Fibroblast of the aortic adventitia (primary cell): ENCODE measurements around the gene NFATC4. TPM values are rescaled to one million over a fixed set of nuclear protein-coding genes. Genes with fewer than 3 reads are reported as not detected.
A peak's percentile ranks its signal among the peaks of the same experiment; 100 is the strongest.
"Not testable (repeated sequence)": the region's sequence is repeated elsewhere in the genome, so short reads cannot be mapped to it uniquely, and the experiment has no call there.

ENCODE experiments used
- DNase-seq: peaks from one replicate; pipeline ENCODE4 v3.0.0-alpha.2; 2010; ENCODE audit warnings: low read depth
- H3K4me3 ChIP-seq: 2 replicates; pipeline ENCODE4 v1.5.1; 2011; ENCODE audit warnings: low read depth, mild to moderate bottlenecking, control low read depth, low read length, moderate library complexity
- total RNA-seq: library from RNA; depleted of rRNA; stranded (reverse); fragments of >200 nt; gene quantifications from 2 replicates; pipeline ENCODE4 v1.2.3, GENCODE V29; 2012; ENCODE audit warnings: low replicate concordance
- TF ChIP-seq, protein P1 (sequence below): IDR thresholded peaks from 2 replicates; pipeline ENCODE4 v1.5.1; 2011; ENCODE audit warnings: mild to moderate bottlenecking, low read length, control low read depth, inconsistent platforms; ENCODE audit not compliant: insufficient read depth

Gene NFATC4
- total RNA-seq, 1 donor: 77.9 TPM

DNA sequence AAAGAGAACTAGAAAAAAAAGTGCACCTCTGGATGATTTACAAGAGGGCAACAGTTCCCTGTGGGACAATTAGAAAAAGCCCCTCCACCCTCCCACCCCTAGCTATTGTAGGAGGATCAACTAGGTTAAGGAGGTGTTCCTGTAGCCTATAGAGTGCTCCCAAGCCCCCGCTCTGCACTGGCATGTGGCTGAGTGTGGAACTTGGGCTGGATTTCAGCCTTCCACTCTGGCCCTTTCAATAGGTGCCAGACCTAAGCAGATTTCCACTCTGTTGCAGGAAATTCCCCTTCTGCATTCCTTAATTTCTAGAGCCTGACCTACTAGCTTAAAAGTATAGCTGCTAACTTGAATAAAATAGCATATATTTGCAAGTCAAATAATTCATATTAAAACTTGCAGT, 2.8 kb downstream of the NFATC4 start:
- TF ChIP-seq, protein P1, sequence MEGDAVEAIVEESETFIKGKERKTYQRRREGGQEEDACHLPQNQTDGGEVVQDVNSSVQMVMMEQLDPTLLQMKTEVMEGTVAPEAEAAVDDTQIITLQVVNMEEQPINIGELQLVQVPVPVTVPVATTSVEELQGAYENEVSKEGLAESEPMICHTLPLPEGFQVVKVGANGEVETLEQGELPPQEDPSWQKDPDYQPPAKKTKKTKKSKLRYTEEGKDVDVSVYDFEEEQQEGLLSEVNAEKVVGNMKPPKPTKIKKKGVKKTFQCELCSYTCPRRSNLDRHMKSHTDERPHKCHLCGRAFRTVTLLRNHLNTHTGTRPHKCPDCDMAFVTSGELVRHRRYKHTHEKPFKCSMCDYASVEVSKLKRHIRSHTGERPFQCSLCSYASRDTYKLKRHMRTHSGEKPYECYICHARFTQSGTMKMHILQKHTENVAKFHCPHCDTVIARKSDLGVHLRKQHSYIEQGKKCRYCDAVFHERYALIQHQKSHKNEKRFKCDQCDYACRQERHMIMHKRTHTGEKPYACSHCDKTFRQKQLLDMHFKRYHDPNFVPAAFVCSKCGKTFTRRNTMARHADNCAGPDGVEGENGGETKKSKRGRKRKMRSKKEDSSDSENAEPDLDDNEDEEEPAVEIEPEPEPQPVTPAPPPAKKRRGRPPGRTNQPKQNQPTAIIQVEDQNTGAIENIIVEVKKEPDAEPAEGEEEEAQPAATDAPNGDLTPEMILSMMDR: no peak
- peak overlapping the region; percentile 44 for H3K4me3 ChIP-seq
- DNase-seq: peak; percentile 40

DNA sequence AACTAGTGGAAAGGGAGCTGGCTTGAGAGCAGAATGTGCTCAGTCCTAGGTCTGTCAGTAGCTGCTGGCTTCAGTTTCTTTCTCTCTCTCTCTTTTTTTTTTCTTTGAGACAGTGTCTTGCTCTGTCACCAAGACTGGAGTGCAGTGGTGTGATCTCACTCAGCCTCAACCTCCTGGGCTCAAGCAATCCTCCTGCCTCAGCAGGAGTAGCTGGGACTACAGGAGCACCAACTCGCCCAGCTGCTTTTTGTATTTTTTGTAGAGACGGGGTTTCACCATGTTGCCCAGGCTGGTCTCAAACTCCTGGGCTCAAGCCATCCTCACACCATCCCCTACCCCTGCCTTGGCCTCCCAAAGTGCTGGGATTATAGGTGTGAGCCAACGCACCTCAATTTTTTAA, 3.6 kb downstream of the NFATC4 start:
- H3K4me3 ChIP-seq: peak overlapping the region; percentile 33
- DNase-seq: not testable (repeated sequence)

DNA sequence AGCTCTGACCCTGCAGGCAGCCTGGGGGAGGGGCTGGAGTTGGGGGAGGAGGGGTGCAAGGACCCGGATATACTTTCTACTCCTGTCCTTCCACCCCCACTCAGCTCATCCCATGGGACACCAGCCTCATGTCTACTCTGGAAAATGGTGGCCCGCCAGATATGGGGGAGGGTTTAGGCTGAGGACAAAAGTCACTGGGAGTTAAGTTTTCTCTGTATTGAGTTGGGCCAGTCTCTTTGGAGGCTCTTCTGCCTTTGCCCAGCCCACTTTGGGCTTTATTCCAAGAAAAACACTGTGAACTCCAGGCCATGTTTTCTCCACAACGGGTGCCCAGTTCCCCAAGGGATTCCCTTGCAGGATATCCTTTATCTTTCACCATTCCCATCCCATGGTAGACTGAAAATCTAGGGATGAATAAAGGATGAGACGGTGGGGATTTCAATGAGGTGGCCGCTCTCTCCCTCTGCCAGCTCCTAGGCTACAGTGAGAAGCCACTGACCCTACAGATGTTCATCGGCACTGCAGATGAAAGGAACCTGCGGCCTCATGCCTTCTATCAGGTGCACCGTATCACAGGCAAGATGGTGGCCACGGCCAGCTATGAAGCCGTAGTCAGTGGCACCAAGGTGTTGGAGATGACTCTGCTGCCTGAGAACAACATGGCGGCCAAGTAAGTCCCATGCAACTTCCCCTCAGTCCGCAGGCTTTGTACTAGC, 4.9 kb downstream of the NFATC4 start:
- peak; percentile 54 for DNase-seq
- H3K4me3 ChIP-seq: no peak overlapping the region
- TF ChIP-seq, protein P1: no peak

DNA sequence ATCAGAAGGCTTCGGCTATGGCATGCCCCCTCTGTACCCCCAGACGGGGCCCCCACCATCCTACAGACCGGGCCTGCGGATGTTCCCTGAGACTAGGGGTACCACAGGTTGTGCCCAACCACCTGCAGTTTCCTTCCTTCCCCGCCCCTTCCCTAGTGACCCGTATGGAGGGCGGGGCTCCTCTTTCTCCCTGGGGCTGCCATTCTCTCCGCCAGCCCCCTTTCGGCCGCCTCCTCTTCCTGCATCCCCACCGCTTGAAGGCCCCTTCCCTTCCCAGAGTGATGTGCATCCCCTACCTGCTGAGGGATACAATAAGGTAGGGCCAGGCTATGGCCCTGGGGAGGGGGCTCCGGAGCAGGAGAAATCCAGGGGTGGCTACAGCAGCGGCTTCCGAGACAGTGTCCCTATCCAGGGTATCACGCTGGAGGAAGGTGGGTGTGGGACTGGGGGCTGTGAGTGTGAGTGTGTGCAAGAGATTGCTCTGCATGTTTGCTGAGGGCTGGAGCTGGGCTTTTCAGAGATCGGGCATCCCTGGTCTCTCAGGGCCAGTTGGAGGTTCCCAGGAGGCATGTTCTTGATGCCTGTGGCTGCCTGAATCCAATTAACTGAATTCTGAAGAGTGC, 8.6 kb downstream of the NFATC4 start:
- no peak overlapping the region for H3K4me3 ChIP-seq
- TF ChIP-seq, protein P1: no peak
- DNase-seq: no peak

DNA sequence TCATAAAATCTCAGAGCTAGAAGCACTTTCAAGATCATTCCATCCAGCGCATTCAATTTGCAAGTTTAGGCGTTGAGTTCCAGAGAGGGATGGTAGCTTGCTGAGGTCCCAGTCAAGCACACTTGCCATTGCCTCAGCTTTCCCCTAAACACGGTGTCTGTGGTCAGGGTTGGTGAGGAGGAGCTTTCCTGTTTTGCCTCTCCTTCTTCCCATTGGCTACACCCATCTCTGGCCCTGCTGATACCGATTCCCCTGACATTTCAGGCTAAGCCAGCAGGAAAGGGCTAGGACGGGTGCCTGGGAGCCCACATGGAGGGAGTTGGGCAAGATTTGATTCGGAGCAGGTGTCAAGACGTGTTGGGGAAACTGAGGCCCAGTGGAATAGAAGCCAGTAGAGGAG, 9.1 kb downstream of the NFATC4 start:
- TF ChIP-seq, protein P1: no peak
- no peak for DNase-seq
- H3K4me3 ChIP-seq: no peak overlapping the region

DNA sequence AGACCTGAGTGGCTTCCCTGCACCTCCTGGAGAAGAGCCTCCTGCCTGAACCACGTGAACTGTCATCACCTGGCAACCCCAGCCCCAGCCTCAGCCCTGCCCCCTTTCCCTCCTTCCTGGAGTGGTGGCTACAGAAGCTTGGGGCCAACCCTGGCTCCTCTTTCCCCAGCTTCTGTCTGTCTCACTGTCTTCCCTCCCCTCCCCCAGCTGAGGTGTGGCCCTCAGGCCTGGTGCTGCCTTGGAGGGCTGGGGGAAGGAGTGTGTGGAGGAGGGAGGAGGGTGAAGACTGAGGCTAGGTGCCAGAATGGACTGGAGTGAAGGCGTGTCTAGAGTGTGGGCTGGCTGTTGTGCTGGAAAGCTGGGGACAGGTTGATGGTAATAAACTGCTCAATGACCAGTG, 9.7 kb downstream of the NFATC4 start:
- DNase-seq: no peak

DNA sequence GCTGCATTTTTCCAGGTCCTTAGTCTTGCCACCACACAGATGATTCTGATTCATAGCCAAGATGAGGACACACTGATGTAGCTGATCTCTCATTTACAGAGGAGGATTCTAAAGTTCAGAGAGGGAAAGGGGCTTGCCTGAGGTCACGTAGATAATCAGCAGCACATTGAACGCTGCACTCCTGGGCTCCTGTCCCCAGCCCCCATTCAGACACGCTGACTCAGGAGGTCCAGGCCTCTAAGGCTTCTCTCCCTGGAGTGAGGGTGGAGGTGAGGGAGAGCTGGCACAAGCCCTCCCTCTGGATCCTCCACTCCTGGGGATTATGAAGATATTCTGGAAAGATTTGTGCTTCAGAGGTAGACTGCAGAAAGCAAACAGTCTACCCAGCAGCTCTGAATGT, 10.3 kb downstream of the NFATC4 start:
- no peak overlapping the region for H3K4me3 ChIP-seq
- TF ChIP-seq, protein P1: no peak
- no peak for DNase-seq

More for the DNA sequence above, 9.7 kb downstream of the NFATC4 start:
- H3K4me3 ChIP-seq: no peak overlapping the region
- TF ChIP-seq, protein P1: no peak
